HG02571 (cell line): ENCODE results near the gene NLK.
"Not testable (repeated sequence)": the region's sequence is repeated elsewhere in the genome, so short reads cannot be mapped to it uniquely, and the experiment has no call there.

ENCODE experiments used
- ATAC-seq: cut with Tn5 transposase; IDR thresholded peaks from one replicate; pipeline ENCODE4 v1.9.1; 2021; ENCODE audit warnings: mild to moderate bottlenecking, moderate library complexity; ENCODE audit not compliant: unreplicated experiment

Gene NLK

DNA sequence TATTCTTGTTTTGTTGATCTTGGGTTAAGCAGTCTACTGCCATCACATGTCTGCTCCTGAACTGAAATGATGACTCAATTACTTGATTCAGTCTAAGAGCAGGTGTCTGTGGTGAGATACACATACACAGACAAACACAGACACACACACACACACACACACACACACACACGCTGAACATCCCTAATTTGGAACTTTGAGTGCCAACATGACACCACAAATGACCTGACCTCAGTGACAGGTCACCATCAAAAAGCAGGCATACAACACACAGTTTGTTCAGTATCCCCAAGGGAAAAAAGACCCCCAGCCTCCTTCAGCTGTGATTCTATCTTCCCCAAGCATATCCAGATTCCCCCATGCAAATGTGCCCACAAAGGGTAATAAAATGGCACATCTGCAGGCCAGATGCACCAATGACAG is 146.4 kb downstream of the NLK start:
- ATAC-seq = no peak

DNA sequence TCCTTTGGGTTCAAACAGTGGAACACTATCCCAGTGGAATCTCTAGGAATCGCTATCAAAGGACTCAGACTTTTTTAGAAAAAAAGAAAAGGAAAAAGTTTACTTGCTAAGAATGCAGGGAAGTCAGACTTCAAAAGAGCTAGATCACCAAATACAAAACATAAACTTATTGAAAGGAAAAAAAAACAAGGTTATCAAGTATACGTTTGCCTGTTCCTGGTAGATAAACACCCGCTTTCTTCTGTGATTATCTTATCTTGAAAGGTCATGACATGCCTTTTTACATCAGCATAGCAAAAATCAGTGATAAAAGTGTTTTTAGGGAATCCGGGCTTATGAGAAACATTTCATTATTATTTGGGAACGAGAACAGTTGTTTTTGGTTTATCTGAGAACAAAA is 147.2 kb downstream of the NLK start:
- no peak for ATAC-seq

DNA sequence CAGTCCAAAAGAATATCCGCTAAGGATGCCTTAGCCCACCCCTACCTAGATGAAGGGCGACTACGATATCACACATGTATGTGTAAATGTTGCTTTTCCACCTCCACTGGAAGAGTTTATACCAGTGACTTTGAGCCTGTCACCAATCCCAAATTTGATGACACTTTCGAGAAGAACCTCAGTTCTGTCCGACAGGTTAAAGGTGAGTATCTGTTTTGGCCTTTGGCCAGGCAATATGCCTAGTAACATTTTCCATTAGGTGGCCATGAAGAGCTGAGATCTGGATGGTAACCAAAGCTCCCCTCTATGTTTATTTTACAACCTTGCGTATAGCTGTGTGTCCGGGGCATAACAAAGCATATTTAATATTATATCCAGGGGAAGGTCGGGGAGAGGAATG is 148.5 kb downstream of the NLK start:
- ATAC-seq = no peak

DNA sequence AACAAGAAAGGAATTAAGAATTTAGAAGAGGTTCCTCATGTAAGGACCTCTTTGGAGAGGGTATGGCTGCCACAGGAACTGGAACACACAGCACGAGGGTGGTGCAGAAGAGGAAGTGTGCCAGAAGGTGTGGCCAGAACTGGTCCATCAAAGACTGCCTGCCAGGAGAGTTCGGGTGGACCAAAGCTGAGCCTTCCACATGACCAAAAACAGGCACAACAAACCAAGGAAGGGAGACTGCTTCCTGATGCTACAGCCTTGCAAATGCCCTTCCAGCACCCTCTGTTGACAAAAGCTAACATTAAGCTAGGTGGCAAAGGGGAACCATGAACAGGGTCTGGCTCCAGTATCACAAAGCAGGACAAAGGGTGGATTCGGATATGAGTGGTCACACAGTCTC is 150.8 kb downstream of the NLK start:
- ATAC-seq = no peak

DNA sequence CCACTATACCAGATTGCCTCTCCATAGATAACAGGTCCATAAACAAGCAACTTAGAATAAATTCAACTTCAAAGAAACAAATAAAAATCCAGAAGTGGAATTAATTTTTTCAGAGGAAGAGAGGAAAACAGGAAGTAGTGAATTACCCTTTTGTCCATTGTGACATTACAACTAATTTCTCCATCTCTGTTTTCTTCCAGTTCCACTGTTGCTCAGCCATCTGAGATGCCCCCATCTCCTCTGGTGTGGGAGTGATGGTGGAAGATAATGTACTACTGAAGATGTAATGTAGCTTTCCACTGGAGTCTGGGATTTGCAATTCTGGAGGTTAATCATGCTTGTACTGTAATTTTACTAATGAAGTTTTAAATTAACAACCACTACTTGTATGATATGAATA is 151.9 kb downstream of the NLK start:
- no peak for ATAC-seq

DNA sequence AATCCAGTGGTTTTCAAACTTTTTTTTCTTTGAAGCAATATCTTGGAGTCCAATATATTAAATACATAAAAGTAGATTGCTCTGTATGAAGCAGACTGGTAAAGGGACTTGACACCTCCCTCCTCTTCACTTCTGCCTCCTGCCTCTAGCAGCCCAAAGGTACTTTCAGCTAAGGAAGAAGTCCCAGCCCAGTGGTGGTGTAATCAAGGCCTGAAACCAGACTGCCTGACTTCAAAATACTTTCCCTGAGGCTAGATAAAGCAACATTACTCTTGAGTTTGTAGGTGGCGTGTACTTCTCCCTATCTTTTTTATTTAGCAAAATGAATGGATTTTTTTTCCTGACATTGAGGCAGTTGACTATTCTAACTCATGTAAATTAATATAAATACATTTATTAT is 154.2 kb downstream of the NLK start:
- no peak for ATAC-seq

DNA sequence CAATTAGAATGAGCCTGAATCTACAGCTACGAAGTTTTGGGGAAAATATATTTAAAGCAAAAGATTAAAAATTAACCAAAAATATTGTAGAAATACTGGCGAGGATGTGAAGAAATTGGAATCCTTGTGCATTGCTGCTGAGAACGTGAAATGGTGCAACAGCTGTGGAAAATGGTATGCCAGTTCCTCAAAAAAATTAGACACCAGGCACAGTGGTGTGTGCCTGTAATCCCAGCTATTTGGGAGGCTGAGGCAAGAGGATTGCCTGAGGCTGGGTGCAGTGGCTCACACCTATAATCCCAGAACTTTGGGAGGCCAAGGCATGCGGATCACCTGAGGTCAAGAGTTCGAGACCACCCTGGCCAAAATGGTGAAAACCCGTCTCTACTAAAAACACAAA is 156.6 kb downstream of the NLK start:
- ATAC-seq = no peak

DNA sequence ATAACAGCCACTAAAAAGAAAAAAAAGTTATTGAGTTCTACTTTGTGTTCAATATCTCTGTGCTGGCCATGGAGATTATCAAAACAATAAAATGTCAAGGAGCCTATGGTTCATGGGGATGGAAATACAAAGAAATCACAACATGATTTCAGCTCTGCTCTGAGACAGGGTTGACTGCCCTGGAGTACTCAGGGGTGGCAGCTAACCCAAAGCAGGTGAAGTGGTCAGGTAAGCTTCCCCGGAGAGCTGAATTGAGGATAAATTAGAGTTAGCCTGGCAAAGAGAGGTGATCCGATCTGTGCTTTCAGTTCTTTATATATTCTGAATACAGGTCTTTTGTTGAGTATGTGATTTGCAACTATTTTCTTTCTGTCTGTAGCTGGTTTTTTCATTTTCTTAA is 157.3 kb downstream of the NLK start:
- no peak for ATAC-seq

DNA sequence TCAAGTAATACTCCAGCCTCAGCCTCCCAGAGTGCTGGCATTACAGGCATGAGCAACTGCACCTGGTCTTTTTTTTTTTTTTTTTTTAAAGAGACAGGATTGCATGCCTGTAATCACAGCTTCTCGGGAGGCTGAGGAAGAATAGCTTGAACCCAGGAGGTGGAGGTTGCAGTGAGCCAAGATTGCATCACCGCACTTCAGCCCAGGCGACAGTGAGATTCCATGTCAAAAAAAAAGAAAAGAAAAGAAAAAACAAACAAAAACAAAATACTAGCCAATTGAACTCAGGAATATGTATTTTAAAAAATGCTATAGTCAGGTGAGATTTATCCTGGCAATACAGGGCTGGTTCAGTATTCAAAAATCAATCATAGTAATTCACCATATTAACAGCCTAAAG is 158.8 kb downstream of the NLK start:
- ATAC-seq = no peak

DNA sequence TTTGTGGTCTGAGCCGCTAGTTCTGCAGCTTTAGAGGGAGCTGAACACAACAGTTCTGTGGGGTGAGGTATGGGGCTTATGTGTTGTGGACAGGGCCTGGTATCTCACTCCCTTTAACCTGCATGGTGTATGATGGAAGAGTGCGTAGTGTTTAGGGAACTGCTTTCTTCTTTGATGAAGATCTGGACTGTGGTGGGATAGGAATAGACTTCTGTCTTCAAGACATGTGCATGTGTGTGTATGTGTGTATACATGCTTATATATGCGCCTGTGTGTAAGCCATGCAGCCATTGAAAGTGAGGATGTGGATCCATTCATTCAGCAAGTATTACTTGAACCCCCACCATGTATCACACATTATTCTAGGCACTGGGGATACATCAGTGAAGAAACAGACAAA is 161.8 kb downstream of the NLK start:
- ATAC-seq = no peak

DNA sequence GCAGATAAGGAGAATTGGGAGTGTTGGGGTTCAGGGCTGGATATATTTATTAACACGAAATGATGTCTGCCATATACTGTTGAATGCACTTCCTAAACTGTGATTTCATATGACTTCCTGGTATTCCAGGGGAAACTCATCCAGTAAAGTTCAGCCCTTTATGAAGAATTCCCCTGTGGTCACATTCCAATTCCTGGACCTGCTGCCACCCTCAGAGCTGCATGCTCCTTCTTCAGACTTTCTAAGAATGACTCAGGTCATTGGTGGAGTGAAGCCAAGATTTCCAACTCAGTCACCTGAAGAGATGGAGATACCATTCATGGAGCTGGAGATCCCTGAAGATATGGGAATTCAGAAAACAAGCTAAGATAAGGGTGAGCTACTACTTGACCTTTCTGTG is 162.3 kb downstream of the NLK start:
- ATAC-seq = no peak

DNA sequence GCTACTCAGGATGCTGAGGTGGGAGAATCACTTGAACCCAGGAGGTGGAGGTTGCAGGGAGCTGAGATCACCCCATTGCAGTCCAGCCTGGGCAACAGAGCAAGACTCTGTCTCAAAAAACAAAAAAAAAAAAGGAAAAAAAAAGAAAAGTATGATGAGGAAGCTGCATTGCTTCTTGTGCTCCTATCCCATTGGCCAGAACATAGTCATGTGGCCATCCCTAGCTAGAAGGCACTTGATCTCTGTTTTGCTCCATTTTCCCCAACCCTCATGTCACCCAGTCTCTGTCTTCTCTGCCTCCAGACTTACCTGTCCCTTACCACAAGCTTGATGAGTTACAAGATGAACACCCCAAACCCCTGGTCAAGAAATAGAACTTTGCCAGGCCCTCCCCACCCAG is 163.8 kb downstream of the NLK start:
- ATAC-seq = no peak

DNA sequence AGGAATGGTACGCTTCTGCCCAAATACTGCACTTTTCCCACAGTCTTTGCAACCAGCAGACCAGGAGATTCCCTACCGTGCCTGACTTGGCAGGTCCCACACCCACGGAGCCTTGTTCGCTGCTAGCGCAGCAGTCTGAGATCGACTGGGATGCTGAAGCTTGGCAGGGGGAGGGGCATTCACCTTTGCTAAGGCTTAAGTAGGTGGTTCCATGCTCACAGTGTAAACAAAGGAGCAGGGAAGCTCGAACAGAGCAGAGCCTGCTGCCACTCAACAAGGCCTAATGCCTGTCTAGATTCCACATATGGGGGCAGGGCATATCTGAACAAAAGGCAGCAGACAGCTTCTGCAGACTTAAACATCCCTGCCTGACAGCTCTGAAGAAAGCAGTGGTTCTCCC is 169.3 kb downstream of the NLK start:
- ATAC-seq = no peak

DNA sequence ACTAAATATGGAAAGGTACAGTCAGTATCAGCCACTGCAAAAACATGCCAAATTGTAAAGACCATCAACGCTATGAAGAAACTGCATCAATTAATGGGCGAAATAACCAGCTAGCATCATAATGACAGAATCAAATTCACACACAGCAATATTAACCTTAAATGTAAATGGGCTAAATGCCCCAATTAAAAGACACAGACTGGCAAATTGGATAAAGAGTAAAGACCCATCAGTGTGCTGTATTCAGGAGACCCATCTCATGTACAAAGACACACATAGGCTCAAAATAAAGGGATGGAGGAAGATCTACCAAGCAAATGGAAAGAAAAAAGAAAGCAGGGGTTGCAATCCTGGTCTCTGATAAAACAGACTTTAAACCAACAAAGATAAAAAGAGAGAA is 171.1 kb downstream of the NLK start:
- ATAC-seq = not testable (repeated sequence)

DNA sequence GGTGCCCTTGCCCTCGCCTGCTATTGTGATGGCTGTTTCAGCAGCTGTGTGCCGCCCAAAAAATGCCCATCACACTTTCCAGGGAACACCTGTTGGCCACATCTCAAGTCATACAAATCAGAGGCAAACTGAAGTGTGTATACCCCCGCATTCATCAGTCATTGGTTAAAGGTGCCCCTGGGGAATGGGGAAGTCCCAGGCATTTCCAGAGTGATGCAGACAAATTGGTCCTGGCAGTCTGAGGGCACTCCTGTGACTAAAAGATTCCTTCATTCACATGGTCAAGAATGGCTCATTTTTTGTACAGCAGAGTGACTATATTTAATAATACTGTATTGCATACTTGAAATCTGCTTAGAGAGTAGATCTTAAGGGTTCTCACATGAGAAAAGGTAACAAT is 173.6 kb downstream of the NLK start:
- ATAC-seq = no peak

DNA sequence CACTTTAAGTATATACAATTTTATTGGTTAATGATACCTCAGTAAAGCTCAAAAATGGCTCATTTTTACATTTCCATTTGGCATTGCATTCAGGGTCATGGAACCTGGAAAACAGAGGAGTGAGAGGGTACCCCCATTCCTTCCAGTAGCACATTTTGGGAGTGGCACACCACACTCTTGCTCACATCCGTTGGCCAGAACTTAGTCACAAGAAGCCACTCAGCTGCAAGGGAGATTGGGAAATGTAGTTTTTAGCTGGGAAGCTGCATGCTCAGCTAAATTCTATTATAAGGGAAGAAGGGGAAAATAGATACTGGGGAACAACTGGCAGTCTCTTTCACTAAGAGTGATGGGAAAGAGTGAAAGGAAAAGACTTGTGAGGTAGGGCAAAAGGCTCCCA is 174.1 kb downstream of the NLK start:
- no peak for ATAC-seq

DNA sequence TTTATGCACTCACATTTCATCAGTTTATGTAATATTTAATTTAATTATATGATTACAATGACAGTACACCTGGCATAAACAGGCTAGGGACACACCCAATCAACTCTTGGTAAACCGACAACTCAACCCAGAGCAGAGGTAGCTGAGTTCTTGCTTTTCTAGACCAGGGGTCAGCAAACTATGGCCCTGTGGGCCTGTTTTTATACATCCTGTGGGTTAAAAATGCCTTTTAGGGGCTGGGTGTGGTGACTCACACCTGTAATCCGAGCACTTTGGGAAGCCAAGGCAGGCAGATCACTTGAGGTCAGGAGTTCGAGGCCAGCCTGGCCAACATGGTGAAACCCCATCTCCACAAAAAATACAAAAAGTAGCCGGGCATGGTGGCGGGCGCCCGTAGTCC is 177.3 kb downstream of the NLK start:
- no peak for ATAC-seq

DNA sequence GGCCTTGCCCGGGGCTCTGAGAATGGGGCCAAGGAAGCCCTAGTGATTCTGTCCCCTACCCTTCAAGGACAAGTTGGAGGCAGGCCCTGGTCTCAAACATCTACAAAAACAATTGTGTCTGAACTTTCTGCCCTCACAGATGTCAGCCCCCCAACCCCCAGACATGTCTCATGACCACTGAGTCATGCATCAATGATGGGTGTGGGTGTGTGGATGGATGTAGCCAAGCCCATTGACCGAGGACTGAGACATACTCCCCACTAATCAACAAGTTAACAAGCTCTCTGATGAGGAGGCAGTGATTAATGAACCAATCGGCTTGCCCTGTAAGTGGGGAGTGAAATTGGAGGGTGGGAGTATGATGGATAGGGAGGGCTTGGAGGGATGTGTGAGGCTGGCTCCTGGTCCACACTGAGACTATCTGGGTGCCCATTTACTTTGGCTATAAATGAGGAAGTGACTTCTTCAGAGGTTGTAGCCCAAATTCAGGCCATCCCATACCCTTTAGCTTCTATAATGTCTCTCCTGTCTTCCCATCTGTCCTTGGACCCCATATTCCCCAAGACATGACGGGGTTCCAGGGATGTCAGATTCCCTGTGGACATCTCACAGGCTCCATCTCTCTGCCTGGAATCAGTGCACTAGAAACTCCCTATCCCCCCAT is 179.4 kb downstream of the NLK start:
- ATAC-seq = no peak

DNA sequence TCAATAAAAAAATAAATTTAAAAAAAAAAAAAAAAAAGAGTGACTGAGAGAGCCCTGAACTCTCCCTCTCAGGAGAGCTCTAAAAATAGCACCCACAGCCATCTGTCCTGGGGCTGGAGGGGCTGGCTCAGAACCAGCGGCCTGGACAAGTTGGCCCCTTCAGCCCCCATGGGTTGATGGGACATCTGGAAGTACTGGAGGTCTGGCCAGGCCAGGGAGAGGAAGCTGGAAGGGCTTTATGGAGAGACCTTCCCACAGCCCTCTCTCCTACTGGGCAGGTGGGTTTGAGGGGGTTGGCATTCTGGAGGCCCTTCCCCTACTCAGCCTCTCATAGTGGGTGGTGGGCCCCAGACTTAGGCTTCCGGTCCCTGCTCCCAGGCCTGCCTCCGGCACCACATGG is 182.8 kb downstream of the NLK start:
- ATAC-seq = no peak

DNA sequence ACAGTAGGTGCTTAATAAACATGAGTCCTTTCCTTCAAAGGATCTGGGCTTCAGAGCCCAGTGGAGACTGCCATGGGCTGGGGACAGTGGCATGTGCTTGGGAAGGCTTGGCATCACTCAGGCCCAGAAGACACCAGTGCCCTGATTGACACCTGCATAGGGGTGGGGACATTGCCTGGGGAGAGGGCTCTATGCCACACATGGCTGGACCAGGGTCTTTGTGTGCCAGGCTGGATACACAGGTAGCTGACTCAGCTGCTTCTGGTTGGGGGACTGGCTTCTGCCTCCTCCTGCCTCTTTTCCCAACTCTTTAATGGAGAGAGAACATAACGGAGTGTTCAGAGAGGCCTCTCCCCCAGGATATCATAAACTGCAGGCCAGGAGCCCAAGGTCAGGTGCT is 183.4 kb downstream of the NLK start:
- no peak for ATAC-seq

DNA sequence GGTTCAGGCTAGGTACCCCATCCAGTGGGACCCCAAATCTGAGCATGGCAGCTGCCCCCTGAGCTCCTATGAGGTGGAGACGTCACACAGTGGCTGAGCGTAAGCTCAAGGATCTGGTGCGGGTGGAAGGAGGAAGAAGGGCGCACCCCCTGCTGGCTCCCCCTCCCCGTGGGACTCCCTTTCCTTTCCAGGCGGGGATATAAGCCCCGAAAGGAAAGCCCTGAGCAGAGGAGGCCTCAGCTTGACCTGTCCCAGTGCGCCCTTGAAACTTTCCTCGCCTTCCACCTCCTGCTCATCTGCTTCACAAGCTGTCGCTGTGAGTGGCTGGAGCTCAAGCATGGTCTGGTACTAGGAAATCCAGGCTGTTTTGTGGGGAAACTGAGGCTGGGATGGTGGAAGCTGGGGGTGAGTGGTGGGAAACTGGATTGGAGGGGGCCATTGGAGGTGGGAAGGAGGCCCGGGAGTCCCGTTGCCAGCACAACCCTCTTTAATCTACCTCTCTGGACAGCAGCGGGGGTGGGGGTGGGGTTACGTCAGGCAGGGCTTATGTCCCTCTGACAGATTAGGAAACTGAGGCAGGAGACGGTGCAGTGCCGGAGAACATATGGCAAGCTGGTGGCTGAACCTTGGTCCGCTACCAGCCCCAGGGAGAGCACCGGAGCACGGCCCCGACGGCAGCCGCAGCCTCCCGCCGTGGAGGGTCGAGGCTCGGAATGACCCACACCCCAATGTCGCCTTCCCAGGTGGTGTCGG is 184.3 kb downstream of the NLK start:
- no peak for ATAC-seq

DNA sequence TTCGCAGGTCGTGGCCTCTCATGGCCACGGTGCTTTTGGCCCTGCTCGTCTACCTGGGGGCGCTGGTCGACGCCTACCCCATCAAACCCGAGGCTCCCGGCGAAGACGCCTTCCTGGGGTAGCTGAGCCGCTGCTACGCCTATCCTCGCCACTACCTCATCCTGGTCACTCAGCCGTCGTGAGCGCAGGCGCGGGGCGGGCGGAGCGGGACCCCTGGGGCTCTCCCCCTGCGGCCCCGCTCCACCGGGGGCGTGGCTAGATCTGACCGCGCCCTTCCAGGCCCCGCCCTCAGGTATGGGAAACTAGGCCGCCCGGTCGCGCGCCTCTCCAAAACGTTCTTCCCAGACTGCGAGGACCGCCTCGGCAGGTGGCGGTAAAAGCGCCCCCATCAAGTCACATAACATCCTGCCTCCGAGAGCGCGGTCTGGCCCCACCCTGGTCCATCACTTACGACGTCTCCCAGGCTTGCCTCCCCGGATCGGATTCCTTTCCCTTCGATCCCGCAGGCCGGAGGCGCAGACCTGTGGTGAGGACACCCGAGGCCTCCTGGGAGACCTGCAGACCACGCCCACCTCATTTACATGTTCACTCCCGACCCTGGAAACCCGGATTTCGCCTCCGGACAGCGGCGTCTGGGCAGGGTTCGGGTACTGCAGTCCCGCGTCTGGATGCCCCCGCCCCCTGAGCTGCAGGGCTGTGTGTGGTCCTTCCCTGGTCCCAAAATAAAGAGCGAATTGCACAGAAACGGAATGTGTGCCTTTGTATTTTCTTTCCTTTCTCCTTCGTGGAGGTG is 185.0 kb downstream of the NLK start:
- ATAC-seq = no peak
